H1 (cell line): ENCODE measurements around the gene HS6ST3. TPM values are rescaled to one million over a fixed set of nuclear protein-coding genes. Genes with fewer than 3 reads are reported as not detected.

Source experiments
- CTCF ChIA-PET: fragments of 300-600 bp; sonication (Branson Sonifier 250); formaldehyde crosslinking; loops from one replicate; lab custom pipeline; 2021; ENCODE audit not compliant: partially characterized antibody; lab: Charles Lee
- POLR2A ChIA-PET: fragments of 300-600 bp; sonication (Branson Sonifier 250); formaldehyde crosslinking; loops from one replicate; lab custom pipeline; 2021; ENCODE audit warnings: inconsistent platforms; ENCODE audit not compliant: partially characterized antibody; lab: Charles Lee
- DNase-seq, 2 experiments: peaks; one replicate each; pipeline versions ENCODE4 v3.0.0 to v3.0.0-alpha.2; 2010 to 2022; ENCODE audit warnings: low spot score in 2 of 2, low read depth in 1 of 2, mixed read lengths in 1 of 2
- FAIRE-seq: peaks from 2 replicates; lab custom pipeline; 2011; peaks lifted over from hg19 to GRCh38; lab: Jason Lieb, UNC
- H2AFZ ChIP-seq: 2 replicates; pipeline ENCODE4 v1.8.1; 2012; ENCODE audit warnings: low read length, inconsistent platforms
- H2AK5ac ChIP-seq: 2 replicates; pipeline ENCODE4 v1.6.1; 2013; ENCODE audit warnings: low read depth, low read length
- H2BK120ac ChIP-seq: replicated peaks from 2 replicates; pipeline ENCODE3; 2013; ENCODE audit warnings: low read depth, low read length, inconsistent platforms
- H2BK12ac ChIP-seq: 2 replicates; pipeline ENCODE4 v1.6.1; 2013; ENCODE audit warnings: low read depth, low read length
- H2BK15ac ChIP-seq: 2 replicates; pipeline ENCODE4 v1.6.1; 2013; ENCODE audit warnings: low read length
- H2BK20ac ChIP-seq: 2 replicates; pipeline ENCODE4 v1.6.1; 2013; ENCODE audit warnings: low read length
- H2BK5ac ChIP-seq: 2 replicates; pipeline ENCODE4 v1.6.1; 2013; ENCODE audit warnings: low read depth, low read length
- H3K14ac ChIP-seq: 2 replicates; pipeline ENCODE4 v1.6.1; 2013; ENCODE audit warnings: inconsistent platforms; ENCODE audit not compliant: insufficient read length
- H3K18ac ChIP-seq: 2 replicates; pipeline ENCODE4 v1.6.1; 2013; ENCODE audit warnings: low read length; ENCODE audit errors: extremely low read depth
- H3K23ac ChIP-seq: 2 replicates; pipeline ENCODE4 v1.6.1; 2013; ENCODE audit warnings: inconsistent platforms; ENCODE audit not compliant: insufficient read length
- H3K23me2 ChIP-seq: 2 replicates; pipeline ENCODE4 v1.6.1; 2013; ENCODE audit warnings: low read depth, low read length
- H3K27ac ChIP-seq: 2 replicates; pipeline ENCODE4 v1.6.1; 2011; ENCODE audit warnings: low read depth, low read length, inconsistent platforms
- H3K27me3 ChIP-seq, 4 experiments: replicated peaks in 1 of 4; 1 replicate in 1 of 4; 2 replicates in 3 of 4; pipeline versions ENCODE4 v1.6.1 to v1.8.1; 2011 to 2013; ENCODE audit warnings: low read length in 3 of 4, mild to moderate bottlenecking in 3 of 4, inconsistent platforms in 2 of 4, mixed read lengths in 2 of 4, moderate library complexity in 1 of 4; ENCODE audit not compliant: control insufficient read depth in 3 of 4, insufficient read depth in 3 of 4; ENCODE audit errors: extremely low read depth in 1 of 4
- H3K36me3 ChIP-seq, 4 experiments: 2 replicates each; pipeline versions ENCODE4 v1.6.1 to v1.8.1; 2011 to 2013; ENCODE audit warnings: mild to moderate bottlenecking in 4 of 4, low read length in 3 of 4, moderate library complexity in 2 of 4, control low read depth in 1 of 4, inconsistent platforms in 1 of 4; ENCODE audit not compliant: insufficient read depth in 4 of 4, control insufficient read depth in 2 of 4
- H3K4ac ChIP-seq: replicated peaks from 2 replicates; pipeline ENCODE3; 2013; ENCODE audit warnings: low read length, low read depth, mixed read lengths, inconsistent platforms; ENCODE audit not compliant: insufficient read length
- H3K4me1 ChIP-seq, 4 experiments: replicated peaks in 1 of 4; 1 replicate in 1 of 4; 2 replicates in 3 of 4; pipeline versions ENCODE4 v1.6.1 to v1.8.1; 2011 to 2013; ENCODE audit warnings: low read length in 3 of 4, inconsistent platforms in 2 of 4, mixed read lengths in 1 of 4; ENCODE audit not compliant: insufficient read depth in 4 of 4, control insufficient read depth in 3 of 4
- H3K4me2 ChIP-seq, 2 experiments: 2 replicates each; pipeline versions ENCODE4 v1.6.1 to v1.8.1; 2011 to 2013; ENCODE audit warnings: low read depth in 2 of 2, low read length in 2 of 2, control low read depth in 1 of 2, inconsistent platforms in 1 of 2, mild to moderate bottlenecking in 1 of 2; ENCODE audit not compliant: insufficient read depth in 1 of 2
- H3K4me3 ChIP-seq, 4 experiments: fragments of 200-600, 300-600 bp in 1 of 4; sonication (generic), shearing (Covaris generic), sonication (Bioruptor Twin) in 1 of 4; 2 replicates each; pipeline versions ENCODE4 v1.5.1 to v1.8.1; 2011 to 2016; ENCODE audit warnings: low read length in 4 of 4, low read depth in 3 of 4, control low read depth in 2 of 4, inconsistent platforms in 2 of 4, mild to moderate bottlenecking in 2 of 4, mixed read lengths in 1 of 4, moderate library complexity in 1 of 4; ENCODE audit not compliant: insufficient read depth in 2 of 4; ENCODE audit errors: extremely low read depth in 1 of 4
- H3K56ac ChIP-seq: replicated peaks from 2 replicates; pipeline ENCODE3; 2013; ENCODE audit warnings: low read depth, mild to moderate bottlenecking, mixed read lengths, low read length, inconsistent platforms; ENCODE audit not compliant: insufficient read length
- H3K79me1 ChIP-seq: 2 replicates; pipeline ENCODE4 v1.6.1; 2013; ENCODE audit warnings: low read depth, low read length, control low read depth
- H3K79me2 ChIP-seq, 2 experiments: 2 replicates each; pipeline versions ENCODE4 v1.6.1 to v1.8.1; 2012 to 2013; ENCODE audit warnings: low read length in 2 of 2, mild to moderate bottlenecking in 2 of 2, inconsistent platforms in 1 of 2; ENCODE audit not compliant: insufficient read depth in 2 of 2, control insufficient read depth in 1 of 2
- H3K9ac ChIP-seq, 4 experiments: replicated peaks in 1 of 4; 1 replicate in 1 of 4; 2 replicates in 3 of 4; pipeline versions ENCODE4 v1.6.1 to v1.8.1; 2011 to 2013; ENCODE audit warnings: low read depth in 3 of 4, low read length in 3 of 4, control low read depth in 2 of 4, mild to moderate bottlenecking in 2 of 4, moderate library complexity in 2 of 4, inconsistent platforms in 1 of 4; ENCODE audit errors: extremely low read depth in 1 of 4
- H3K9me3 ChIP-seq, 2 experiments: 2 replicates each; pipeline versions ENCODE4 v1.6.1 to v1.8.1; 2012 to 2013; ENCODE audit warnings: mild to moderate bottlenecking in 2 of 2, moderate library complexity in 2 of 2, control low read depth in 1 of 2, inconsistent platforms in 1 of 2, low read depth in 1 of 2, low read length in 1 of 2, mixed read lengths in 1 of 2; ENCODE audit not compliant: insufficient read depth in 2 of 2
- H4K20me1 ChIP-seq, 2 experiments: replicated peaks in 1 of 2; 2 replicates each; pipeline versions ENCODE3 to v1.8.1; 2011 to 2013; ENCODE audit warnings: inconsistent platforms in 2 of 2, low read length in 2 of 2, mild to moderate bottlenecking in 1 of 2; ENCODE audit not compliant: insufficient read depth in 2 of 2, control insufficient read depth in 1 of 2
- H4K5ac ChIP-seq: 2 replicates; pipeline ENCODE4 v1.6.1; 2013; ENCODE audit warnings: low read length, low read depth, mixed read lengths, inconsistent platforms; ENCODE audit not compliant: insufficient read length
- H4K8ac ChIP-seq: 2 replicates; pipeline ENCODE4 v1.8.0; 2013; ENCODE audit warnings: mild to moderate bottlenecking, moderate library complexity, low read length, inconsistent platforms; ENCODE audit not compliant: insufficient read depth; ENCODE audit errors: extremely low read depth
- H4K91ac ChIP-seq: replicated peaks from 2 replicates; pipeline ENCODE3; 2013; ENCODE audit warnings: low read length, mixed read lengths, inconsistent platforms; ENCODE audit not compliant: insufficient read length
- CTBP2 ChIP-seq: IDR thresholded peaks from 2 replicates; pipeline ENCODE4 v1.7.0; 2011; ENCODE audit warnings: borderline replicate concordance, mild to moderate bottlenecking, moderate library complexity, mixed read lengths, low read length; ENCODE audit not compliant: insufficient read depth, insufficient read length
- TEAD4 ChIP-seq: IDR thresholded peaks from 2 replicates; pipeline ENCODE4 v1.6.1; 2012; ENCODE audit warnings: low read depth, low read length, inconsistent platforms, mixed read lengths
- YY1 ChIP-seq: IDR thresholded peaks from 2 replicates; pipeline ENCODE4 v1.6.1; 2011; ENCODE audit warnings: low read depth, mild to moderate bottlenecking, low read length
- ZNF274 ChIP-seq: IDR thresholded peaks from 2 replicates; pipeline ENCODE4 v1.7.0; 2012; ENCODE audit warnings: low read length, borderline replicate concordance; ENCODE audit errors: extremely low read depth
- WGBS, 2 experiments: shearing (Covaris generic) in 1 of 2; methylation state at CpG; one replicate each; pipeline versions ENCODE4 v1.1.6 to v1.1.7; 2013 to 2015; ENCODE audit warnings: low lambda C conversion rate in 2 of 2, mixed read lengths in 2 of 2, inconsistent platforms in 1 of 2, low coverage in 1 of 2, missing lambda C conversion rate in 1 of 2; ENCODE audit not compliant: insufficient replicate concordance in 2 of 2, insufficient coverage in 1 of 2, insufficient read length in 1 of 2; ENCODE audit errors: extremely low coverage in 1 of 2, missing lambda C conversion rate in 1 of 2; 5-methylcytosine and 5-hydroxymethylcytosine counted together
- polyA plus RNA-seq, 7 experiments: library from polyadenylated mRNA; depleted of rRNA in 3 of 7; stranded (reverse) in 5 of 7; unstranded in 2 of 7; fragments of >200 nt in 5 of 7; fragments of 200-250 nt in 2 of 7; gene quantifications; 1 replicate in 5 of 7; 2 replicates in 1 of 7; 4 replicates in 1 of 7; pipeline versions ENCODE4 v1.2.1 to v1.2.3, GENCODE V29; 2011 to 2013; ENCODE audit warnings: missing spikeins in 2 of 7, mixed read lengths in 2 of 7
- total RNA-seq: library from RNA; stranded (reverse); fragmentation: NEBNext Ultra II Directional; extraction: Animal tissue kit (Norgen Biotek cat#: 25700); gene quantifications from 2 replicates; pipeline ENCODE4 v1.2.1, GENCODE V29; 2021

HS6ST3 gene
- total and polyA plus RNA-seq, 2 of the 8 experiments (the other 6 are each of a cell fraction or from before 2014, with no cell fraction given), result 0.45 to 1.2 TPM

DNA sequence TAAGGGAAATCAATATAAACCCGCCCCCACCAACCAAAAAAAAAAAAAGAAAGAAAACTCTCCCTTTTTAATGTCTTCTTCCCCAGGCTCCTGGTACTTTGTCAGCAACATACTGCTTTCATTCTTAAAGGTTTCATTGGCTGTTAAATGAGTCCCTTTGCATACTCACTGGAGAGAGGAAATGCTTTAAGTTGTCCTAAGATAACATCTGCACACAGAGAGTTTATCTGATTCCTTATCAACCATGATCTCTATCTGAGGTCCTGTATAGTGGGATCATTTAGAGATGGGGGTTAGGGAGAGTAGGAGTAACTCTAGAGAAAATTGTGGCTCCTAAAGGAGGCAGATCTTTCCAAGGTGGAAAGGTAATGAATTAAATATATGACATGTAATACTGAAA, 747.9 kb downstream of the HS6ST3 start:
- CTCF ChIA-PET, result no interaction called here
- Histone ChIP-seq H2AK5ac (no peak overlapping the region), H3K36me3 (no peaks in the 10 kb centered on the region), H3K4me3 (no peak overlapping the region), H3K79me1 (no peaks in the 10 kb centered on the region), H3K14ac (no peak overlapping the region), H2BK5ac (no peak overlapping the region), H2BK20ac (no peak overlapping the region), H3K23me2 (no peaks in the 10 kb centered on the region), H3K4ac (no peak overlapping the region), H2BK120ac (no peak overlapping the region), H3K9me3 (no peaks in the 10 kb centered on the region), H4K20me1 (no peaks in the 10 kb centered on the region), H3K9ac (no peak overlapping the region), H3K27me3 (no peaks in the 10 kb centered on the region), H3K27ac (no peak overlapping the region), H3K18ac (no peak overlapping the region), H4K91ac (no peak overlapping the region), H2BK15ac (no peak overlapping the region), H2AFZ (no peak overlapping the region), H3K4me2 (no peak overlapping the region), H2BK12ac (no peak overlapping the region), H4K5ac (no peak overlapping the region), H3K79me2 (no peaks in the 10 kb centered on the region), H3K56ac (no peak overlapping the region), H3K23ac (no peak overlapping the region), H4K8ac (no peak overlapping the region), H3K4me1 (no peaks in the 10 kb centered on the region)
- POLR2A ChIA-PET, result no interaction called here
- TF ChIP-seq TEAD4 (no peak), CTBP2 (no peak), ZNF274 (no peak), YY1 (no peak)
- no peak for FAIRE-seq
- no peak for DNase-seq
- 83% methylated on average over 1 of the region's 1 CpG; no CpG with 5 or more reads in 1 of the 2 experiments for WGBS, 2 experiments
